DMS114 treated with DMSO at 0.1 percent for 48 hours (cell line): ENCODE measurements around the gene REP15.
"Not testable (repeated sequence)": the region's sequence is repeated elsewhere in the genome, so short reads cannot be mapped to it uniquely, and the experiment has no call there.

Experiments used
- DNase-seq: peaks from one replicate; lab custom pipeline; 2025; ENCODE audit not compliant: unreplicated experiment; lab: John Stamatoyannopoulos, UW

REP15 gene, protein sequence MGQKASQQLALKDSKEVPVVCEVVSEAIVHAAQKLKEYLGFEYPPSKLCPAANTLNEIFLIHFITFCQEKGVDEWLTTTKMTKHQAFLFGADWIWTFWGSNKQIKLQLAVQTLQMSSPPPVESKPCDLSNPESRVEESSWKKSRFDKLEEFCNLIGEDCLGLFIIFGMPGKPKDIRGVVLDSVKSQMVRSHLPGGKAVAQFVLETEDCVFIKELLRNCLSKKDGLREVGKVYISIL

DNA sequence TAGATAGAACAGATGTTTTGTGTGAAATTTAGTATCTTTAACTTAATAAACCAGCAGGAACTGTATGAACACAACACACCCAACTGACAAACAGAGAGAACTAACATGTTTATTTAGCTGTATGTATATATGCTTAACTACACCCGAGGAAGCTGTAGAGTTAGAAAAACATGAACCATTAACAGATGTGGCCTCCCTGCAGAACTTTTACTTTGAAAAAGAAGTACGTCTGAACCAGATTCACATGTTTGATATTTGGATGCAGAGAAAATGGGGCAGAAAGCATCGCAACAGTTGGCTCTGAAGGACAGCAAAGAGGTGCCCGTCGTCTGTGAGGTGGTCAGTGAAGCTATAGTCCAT, at the start of gene REP15:
Gene REP15, plus strand, starts transcription at position 155 of the 360 bp plus-strand sequence. Its CDS starts 116 bp downstream, at position 271.
- DNase-seq, result no peak

DNA sequence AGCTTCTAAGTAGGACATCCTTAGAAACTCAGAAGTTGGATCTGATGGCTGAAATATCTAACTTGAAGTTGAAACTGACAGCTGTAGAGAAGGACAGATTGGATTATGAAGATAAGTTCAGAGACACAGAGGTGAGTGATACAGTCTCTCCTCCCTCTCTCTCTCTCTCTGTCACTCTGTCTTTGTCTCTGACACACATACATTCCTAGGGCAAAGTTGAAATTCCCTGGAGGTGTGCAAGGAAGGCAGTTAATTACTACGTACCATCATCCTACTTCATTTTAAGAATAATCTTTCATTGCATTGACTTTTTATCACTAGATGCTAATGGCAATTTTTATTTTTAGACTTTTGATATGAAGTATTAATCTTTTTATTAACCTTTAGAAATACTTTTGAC, 46.2 kb upstream of the REP15 start:
- no peak for DNase-seq

DNA sequence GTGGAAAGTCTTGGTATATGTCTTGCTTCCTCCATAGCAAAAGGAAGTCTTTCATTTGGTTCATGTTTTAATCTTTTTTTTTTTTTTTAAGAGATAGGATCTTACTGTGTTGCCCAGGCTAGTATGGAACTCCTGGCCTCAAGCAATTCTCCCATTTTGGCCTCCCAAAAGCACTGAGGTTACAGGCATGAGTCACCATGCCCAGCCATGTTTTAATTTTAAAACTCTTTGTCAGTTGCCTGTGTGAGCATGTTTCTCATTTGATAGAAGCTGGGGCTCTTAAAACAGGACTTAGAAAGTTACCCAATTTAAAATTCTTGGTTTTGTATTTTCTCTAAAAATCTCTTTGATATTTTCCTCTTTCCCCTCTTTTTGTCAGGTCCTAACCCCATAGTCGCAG, 45.0 kb upstream of the REP15 start:
- DNase-seq, result no peak

DNA sequence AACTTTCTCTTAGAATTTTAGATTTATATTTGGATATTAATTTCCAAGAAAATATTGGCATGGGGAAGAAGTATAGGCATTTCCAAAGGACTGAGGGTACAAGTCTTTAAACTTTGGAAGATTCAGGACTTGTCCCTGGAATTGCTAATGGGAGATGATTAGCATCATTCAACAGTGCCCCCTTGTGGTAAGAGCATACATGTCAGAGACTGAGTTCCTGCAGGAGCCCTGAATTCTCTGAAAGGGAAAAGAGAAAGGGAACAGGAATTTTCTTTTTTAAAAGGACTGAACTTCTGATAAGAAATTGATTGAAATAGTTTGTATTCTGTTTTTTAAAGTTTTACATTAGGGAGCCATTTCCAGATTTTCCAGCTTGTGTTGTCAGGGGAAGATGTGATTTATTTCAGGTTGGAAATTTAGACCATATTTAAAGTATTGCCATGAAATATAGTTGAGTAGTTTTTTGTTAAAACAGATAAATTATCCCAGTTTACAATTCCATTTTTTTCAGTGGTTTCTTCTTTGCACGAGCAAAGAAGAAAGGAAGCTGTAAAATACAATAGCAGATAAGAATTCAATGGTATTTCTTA, 44.0 kb upstream of the REP15 start:
- DNase-seq, result peak; percentile 67

DNA sequence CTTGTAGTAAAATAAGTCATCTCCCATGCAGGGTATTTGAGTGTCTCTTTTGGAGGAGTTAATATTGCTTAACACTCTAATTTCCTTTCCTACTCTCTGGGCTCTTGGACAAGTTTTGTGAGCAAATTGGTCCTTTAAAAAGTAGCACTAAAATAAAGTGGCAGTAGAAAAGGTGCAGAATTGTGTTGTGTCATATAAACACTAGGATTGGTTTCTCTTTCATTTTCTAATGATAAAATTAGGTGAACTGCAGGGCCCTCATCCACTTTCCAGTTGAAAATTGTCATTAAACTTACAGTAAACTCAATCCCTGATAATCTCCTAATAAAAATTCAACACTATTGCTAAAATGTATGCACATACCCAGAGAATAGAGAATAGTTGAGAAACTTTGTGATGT, 42.6 kb upstream of the REP15 start:
- DNase-seq, result no peak

DNA sequence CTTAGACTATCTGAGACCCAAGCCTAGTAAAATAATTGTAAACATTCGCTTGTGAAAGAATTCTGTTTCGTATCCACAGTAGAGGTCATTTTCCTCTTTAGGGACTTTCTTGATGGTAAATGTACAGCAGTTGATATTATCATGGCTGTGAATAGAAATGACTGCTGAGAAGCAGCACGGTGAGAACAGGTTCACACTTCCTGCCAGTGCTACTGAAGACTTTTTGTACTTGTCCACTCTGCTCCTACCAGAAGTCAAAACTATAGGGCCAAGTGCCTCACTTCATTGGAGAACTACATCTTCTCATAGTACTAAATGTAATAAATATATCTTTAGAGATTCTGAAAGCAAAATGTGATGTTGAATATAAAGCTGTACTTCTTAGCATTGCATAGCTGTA, 40.8 kb upstream of the REP15 start:
- not testable (repeated sequence) for DNase-seq

DNA sequence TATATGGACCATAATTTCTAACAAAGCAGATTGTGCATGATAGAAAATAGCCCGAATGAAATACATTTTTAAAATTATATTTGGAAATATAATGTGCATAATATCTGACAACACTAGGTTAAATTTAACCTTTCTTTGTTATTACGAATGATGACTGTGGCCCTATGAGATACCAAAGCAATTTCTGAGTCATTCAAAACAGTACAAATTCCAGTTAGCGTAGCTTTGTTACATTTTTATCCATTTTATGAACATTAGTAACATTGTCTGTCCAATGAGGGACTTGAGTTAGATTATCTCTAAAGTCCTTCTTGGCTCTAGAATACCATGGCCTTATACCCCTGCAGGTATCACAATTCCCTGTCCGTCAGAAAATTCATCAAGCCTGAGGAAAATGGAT, 39.0 kb upstream of the REP15 start:
- DNase-seq, result no peak

DNA sequence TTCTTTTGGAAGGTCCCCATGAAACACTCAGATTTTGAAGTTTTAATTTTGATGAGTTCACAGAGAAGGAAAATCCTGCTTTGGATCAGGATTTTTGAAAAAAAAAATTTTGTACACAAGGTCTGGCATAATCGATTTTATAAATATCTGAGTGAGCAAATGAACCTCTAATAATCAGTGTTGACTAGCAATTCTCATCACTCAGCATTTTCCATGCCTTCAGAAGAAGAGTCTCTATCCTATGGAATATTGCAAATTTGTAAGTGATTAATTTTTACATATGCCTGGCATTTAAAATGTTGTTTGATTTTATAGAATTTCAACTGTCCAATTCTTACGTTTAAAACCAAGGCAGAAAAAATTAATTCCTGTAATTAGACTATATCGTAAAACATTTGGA, 30.5 kb upstream of the REP15 start:
- DNase-seq, result no peak

DNA sequence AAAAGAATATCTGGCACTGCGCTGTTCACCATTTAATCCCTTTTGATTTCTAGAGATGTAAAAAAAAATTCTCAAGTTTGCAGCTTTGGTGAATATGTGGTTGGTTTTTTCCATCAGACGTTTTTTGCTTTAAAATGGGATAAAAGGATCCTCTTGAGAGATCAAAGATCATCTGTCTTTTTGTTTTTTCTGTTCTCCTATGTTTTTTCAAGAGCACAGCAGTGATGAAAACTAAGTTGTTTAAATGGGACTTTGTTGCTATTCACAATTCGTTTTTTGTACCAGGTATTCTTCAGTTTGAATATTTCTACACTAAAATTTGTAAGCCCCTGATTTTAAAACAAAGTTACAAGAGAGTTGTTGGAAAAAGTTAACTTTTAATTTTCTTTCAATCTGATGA, 29.7 kb upstream of the REP15 start:
- DNase-seq, result no peak

DNA sequence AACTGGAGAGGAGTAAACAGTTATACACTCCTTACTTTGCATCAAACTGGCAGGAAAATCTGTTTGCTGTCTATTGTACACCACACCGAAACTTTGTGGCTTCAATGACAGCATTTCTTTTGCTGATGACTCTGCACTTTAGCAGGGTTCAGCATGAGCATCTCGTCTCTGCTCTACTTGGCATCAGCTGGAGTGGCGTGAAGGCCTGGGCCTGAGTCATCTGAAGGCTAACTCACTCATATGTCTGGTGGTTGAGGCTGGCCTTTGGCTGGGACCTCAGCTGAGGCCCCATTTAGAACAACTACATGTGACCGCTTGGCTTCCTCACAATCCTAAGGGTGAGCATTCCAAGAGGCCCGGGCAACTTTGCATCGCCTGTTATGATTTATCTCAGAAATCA, 28.7 kb upstream of the REP15 start:
- DNase-seq, result no peak

DNA sequence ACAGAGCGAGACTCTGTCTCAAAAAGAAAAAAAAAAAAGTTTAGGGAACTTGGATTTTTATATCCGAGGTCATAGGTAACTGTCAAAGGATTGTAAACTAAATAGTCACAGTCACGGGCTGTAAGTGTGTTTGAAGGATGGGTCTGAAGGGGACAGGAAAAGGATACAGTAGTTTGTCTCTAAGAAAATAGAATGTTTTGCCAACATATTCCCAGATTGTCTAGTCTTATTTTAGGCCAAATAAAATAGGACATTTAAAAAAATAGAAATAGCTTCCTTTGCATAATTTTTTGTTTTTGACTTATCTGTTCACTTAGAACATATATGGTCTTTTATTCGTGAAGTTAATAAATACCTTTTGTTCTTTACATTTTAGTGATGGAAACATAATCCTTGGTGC, 24.2 kb upstream of the REP15 start:
- no peak for DNase-seq

DNA sequence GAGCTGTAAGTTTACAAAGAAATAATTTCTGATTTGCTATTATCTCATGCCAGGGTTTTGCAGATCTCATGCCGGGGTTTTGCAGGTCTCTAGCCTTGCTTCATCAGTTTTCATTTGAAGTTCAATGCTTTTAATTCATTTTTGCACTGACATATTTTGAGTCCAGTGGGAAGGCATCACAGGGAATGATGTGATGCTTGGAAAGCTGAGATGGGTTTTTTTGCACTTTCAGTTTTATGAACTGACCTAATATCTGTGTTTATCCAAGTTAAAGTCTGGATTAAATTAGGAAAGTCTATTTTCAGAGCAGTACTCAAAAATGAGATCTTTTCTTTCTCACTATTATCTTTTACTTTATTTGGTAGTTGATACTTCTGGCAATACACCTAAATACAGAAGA, 23.6 kb upstream of the REP15 start:
- no peak for DNase-seq

DNA sequence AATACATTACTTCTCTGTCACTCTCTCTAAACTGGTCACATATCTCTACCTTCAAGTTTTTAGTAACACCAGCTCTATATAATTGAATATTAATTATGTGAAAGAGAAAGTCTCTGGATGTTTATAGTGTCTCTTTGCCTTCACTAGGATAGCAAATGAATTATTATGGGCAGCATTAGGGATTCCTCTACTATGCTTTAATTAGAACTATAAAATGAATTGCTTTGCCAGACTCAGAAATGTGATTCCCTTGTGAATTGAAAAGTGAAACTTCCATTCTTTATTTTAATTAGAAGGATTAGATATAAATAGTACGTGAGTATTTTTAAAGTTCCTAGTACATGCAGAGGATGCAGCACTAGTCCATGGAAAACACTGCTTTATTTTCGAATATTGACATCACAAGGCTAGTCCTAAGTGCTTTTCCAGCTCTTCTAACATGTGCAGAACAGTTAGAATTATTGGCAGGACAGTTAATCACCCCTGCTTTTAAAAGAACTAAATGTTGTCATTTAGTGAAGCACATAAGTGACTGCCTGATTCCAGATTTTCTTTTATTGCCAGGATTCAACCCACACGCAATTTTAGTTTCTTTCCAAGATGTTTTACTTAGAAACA, 23.0 kb upstream of the REP15 start:
- DNase-seq, result no peak

DNA sequence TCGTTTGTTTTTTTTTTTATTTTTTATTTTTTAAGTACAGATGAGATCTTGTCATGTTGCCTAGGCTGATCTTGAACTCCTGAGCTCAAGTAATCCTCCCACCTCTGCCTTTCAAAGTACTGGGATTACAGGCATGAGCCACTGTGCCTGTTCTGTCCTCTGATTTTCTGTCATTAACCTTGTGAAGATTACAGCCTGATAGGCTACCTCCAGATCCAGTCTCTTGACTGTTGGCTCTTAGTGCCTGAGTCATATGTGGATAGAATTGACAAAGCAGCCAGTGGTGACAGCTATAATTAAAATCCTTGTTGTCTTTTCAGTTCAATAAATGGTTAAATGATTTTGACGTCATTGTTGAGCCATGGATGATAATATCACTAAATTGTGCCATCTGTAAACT, 21.3 kb upstream of the REP15 start:
- DNase-seq, result no peak

DNA sequence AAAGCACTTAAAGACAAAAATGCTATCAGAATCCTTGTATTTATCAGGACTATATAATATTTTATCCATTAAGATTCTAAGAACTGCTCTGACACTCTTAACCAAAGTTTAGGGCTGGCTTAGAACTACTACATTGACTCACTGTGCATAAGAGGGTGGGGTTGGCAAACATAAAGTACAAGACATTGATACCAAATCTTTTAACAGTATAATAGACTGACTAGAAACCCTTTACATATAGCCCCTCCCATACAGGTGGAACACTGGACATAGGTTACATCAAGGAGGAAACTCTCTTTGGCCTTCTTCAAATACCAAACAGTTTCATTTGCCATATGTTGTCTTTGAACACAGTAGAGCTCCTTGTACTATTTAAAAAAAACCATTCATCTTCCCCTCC, 15.6 kb upstream of the REP15 start:
- DNase-seq, result no peak

DNA sequence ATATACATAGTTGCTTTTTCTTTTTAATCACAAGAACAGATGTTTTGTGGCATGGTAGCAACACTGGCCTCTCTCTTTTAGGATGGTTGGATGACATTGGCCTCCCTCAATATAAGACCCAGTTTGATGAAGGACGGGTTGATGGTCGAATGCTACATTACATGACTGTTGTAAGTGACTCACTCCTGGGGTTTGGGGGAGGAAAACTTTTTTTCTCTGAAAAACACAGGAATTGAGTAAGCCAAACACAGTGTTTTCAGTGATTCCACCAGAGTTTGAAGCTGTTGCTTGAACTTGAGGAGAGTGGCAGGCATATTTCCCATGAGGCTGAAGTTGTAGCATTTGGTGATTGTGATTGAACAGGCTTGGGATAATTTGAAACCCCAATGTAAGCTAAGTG, 13.7 kb upstream of the REP15 start:
- DNase-seq, result no peak

DNA sequence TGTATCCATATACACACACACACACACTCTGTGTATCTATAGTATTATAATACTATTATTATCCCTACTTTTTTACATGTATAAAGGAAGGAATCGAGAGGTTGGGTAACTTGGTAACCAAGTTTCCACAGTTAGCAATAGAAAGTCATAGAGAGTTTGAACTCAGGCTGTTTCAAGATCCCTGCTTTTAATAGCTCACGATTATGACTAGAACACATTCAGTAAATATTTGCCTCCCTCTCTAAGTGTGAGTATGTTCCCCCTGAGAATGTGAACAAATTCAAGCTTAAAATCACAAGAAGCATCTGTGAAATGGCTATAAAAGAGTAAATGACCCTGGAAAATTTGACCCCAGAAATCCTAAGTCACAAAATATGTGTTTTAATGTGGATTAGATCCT, 11.0 kb upstream of the REP15 start:
- no peak for DNase-seq

DNA sequence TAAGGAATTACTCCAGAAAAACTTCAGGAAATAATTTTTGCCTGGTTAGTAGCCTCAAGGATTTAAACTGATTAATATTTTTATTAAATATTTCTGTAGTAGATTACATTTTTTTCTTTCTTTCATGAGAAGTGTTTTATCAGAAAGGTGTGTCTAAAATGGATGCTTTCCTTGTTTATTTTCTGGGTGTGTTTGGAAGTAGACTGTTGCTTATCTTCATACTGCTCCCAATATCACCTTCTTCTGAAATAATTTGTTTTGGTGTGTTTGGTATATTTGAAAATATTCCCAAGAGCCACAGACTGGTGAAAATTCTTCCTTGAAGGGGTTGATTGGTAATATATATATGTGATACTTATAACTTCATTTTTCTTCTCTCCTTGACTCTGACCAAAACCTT, 10.1 kb upstream of the REP15 start:
- DNase-seq, result no peak

DNA sequence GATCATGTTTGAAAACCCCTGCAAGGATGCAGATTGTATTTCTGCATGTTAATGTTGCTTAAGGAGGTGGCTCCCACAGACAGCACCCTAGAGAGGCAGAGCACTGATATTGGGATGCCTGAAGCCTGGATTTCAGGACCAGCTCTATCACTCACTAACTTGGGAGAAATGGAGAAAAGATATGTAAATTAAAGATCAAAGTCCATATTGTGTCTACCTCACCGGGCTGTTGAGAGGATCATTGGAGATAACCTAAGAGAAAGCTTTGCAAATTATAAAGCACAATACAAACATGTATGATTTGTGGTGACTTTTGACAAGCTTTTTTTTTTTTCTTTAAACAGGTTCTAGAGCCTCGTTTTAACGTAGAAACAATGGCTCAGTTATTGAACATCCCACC, 7.6 kb upstream of the REP15 start:
- DNase-seq, result no peak

DNA sequence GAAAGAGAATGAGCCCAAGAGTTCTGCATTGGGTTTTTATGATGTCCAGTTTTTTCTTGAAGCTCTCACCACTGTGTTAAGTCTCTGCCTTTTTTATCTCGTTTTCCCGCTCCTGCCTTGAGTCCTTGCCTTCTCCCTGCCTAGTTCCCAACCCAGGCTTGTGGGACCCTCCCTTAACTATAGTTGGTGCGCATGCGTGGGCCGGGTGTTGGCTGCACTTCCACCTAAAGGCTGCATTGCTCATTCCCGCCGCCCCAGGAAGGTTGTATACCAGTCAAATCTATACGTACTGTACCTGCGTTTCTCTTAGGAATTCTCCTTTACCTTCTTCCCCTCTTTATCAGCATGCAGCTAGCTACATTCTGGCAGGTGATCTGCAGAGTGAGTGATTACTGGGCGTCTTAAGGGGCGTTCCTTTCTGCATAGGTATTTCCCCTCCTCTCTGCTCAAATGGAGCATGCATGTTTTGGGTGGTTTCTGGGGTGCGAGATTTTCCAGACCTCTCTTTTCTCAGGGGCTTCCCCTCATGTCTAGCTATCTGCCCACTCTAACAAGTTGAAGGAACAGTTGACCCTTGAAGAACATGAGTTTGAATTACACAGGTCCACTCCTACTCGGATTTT, 6.6 kb upstream of the REP15 start:
- DNase-seq, result no peak

DNA sequence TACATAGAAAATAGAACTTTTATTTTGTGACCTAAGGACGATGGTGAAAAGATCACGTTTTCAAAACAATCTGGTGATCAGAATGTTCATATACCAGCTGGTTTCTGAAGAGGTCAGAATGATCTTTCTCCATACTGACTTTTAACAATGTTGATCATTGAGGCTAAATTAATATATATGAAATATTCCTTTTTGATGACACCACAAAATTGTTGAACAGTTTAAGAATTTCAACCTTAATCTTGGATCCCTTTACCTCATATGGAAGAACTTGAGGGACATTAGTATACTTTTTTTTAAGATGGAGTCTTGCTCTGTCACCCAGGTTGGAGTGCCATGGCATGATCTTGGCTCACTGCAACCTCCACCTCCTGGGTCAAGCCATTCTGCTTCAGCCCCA, 2.8 kb upstream of the REP15 start:
- no peak for DNase-seq

DNA sequence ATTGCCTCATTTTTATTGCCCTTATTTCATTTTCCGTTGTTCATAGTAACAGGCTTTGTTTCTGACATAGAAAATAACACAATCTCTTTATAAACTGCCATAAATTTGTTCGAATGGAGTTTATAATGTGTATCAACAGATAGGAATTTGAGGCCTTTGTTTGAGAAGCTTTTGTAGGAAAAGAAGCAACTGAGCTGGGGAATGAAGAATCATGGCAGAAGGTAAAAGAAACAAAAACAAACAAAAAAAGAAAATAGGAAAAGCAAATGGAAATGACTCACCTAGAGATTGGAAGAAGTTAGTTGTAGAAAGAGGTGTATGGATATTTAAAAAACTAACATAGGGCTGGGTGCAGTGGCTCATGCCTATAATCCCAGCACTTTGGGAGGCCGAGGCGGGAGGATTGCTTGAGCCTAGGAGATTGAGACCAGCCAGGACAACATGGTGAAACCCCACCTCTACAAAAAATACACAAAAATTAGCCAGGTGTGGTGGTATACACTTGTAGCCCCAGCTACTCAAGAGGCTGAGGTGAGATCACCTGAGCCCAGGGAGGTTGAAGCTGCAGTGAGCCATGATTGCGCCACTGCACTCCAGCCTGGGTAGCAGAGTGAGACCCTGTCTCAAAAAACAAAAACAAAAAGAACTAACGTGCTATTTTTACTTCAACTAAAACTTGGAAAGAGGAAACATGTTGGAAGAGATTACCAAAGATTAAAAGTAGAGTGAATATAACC, 523 bp upstream of the REP15 start:
- DNase-seq, result no peak
